ENCODE results near the gene CD59.
A peak's percentile ranks its signal among the peaks of the same experiment; 100 is the strongest.

Gene CD59, protein sequence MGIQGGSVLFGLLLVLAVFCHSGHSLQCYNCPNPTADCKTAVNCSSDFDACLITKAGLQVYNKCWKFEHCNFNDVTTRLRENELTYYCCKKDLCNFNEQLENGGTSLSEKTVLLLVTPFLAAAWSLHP

GRCh38 chr11:33736148-33736812 lies at the start of gene CD59:
Gene CD59, minus strand, starts transcription at chr11:33736423. Its CDS starts 13,978 bp downstream, at chr11:33722445.
- DNase-seq (ENCODE audit: low read depth), result peak; percentile 86

DNA sequence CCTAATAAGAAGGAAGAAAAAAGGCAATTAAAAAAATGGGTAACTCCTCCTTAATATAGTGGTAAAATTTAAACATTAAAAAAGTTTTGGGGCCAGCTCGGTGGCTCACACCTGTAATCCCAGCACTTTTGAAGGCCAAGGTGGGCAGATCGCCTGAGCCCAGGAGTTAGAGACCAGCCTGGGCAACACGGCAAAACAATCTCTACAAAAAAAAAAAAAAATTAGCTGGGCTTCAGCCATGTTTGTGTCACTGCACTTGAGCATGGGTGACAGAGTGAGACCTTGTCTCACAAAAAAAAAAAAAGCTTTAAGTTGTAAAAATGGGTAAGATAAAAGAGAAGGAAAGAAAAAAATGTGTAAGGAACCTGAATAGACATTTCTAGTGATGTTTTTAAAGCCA lies 49.4 kb upstream of the CD59 start:
- DNase-seq (ENCODE audit: low read depth), result no peak

- no peak for DNase-seq (ENCODE audit: low read depth)
These were observed 43.8 kb upstream of the CD59 start for GRCh38 chr11:33779849-33780528.

DNA sequence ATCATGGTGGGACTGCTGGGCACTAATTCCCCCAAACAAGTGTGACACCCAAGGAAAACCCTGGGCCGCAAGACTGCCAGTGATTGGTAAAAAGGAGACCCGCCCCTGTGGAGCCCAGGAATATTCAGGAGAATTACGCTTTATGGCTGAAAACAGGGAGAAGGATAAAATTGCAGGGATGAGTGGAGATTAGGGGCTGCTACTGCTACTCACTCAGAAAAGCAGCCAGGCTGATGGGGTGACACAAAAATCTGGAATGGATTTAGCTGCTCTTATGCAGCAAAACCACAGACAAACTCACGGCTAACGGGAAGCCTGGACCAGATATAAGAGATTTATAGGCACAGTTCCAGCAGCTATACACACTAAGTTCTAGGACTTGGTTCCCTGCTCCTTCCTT lies 42.5 kb upstream of the CD59 start:
- DNase-seq (ENCODE audit: low read depth), result no peak

- no peak for DNase-seq (ENCODE audit: low read depth)
These were observed 41.7 kb upstream of the CD59 start for GRCh38 chr11:33777906-33778305.

- no peak for DNase-seq (ENCODE audit: low read depth)
These were observed 39.7 kb upstream of the CD59 start for GRCh38 chr11:33775832-33776470.

- no peak for DNase-seq (ENCODE audit: low read depth)
These were observed 39.2 kb upstream of the CD59 start for GRCh38 chr11:33775467-33775807.

GRCh38 chr11:33774736-33775466 lies 38.7 kb upstream of the CD59 start:
- no peak for DNase-seq (ENCODE audit: low read depth)

GRCh38 chr11:33773987-33774735 lies 37.9 kb upstream of the CD59 start, which contains the start of gene FBXO3:
Gene FBXO3, minus strand, starts transcription at chr11:33774520. Its CDS starts 23 bp downstream, at chr11:33774497.
- DNase-seq (ENCODE audit: low read depth), result peak; percentile 74

DNA sequence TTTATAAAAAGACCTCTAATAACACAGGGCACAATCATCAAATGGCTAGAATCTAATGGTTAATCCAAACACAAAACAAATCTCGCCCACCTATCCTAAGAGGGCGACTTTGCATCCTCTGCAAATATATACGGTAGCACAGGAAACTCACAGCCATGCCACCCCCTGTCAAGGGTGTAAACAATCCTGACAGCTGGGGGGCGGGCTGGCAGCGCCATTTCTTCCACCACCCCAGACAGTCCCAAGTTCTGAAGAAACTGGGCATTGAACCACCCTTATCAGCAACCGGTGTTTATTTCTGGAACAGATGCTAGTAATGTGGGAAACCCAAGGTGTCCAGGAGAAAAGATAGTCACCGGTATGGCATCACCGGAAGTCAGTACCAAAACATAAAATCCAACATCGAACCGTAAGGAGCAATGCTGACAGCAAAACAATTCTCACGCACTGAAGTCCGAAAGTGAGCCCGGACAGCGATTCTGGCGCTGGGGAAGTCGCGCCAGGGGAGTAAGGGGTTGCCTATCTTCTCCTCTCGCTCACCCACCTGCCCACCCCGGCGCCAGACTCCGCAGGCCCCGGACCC lies 37.3 kb upstream of the CD59 start:
- DNase-seq (ENCODE audit: low read depth), result peak; percentile 15

- no peak for DNase-seq (ENCODE audit: low read depth)
These were observed 36.6 kb upstream of the CD59 start for GRCh38 chr11:33772870-33773269.

- no peak for DNase-seq (ENCODE audit: low read depth)
These were observed 36.1 kb upstream of the CD59 start for GRCh38 chr11:33772300-33772699.

DNA sequence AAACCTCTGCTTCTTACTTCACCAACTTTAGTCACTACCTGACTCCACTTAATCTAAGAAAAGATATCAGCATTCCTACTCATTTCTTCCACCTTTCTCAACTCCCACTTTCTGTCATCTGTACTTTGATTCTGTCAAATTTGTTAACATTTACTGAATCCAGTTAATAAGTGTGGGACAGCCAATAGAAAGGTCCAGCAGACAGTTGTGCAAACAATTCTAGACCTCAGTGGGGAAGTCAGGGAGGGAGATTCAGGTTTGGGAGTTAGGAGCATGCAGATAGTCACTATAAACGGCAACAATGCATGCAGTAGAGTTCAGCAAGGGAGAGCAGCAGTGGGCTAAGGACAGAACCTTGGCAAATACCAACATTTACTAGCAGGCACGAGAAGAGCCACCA lies 34.0 kb upstream of the CD59 start:
- no peak for DNase-seq (ENCODE audit: low read depth)

- no peak for DNase-seq (ENCODE audit: low read depth)
These were observed 33.3 kb upstream of the CD59 start for GRCh38 chr11:33769542-33769941.

- no peak for DNase-seq (ENCODE audit: low read depth)
These were observed 31.4 kb upstream of the CD59 start for GRCh38 chr11:33767624-33768023.

- DNase-seq (ENCODE audit: low read depth), result no peak
These were observed 29.9 kb upstream of the CD59 start for GRCh38 chr11:33766085-33766484.

DNA sequence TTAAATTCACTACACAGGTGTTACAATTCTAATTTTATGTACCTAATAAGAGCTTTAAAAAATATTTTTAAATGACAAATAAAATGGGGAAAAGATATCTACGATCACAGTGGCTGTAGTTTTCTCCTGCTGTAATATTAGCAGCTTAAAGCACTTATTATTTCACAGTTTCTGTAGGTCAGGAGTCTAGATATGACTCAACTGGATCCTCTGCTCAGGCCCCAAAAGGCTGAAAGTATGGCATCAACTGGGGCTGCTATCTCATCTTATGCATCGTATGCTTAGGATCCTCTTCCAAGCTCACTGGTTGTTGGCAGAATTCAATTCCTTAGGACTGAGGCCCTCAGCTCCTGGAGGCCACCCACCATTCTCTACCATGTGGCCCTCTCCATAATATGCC lies 25.2 kb upstream of the CD59 start:
- no peak for DNase-seq (ENCODE audit: low read depth)

GRCh38 chr11:33753304-33753967 lies 17.2 kb upstream of the CD59 start:
- DNase-seq (ENCODE audit: low read depth), result no peak

DNA sequence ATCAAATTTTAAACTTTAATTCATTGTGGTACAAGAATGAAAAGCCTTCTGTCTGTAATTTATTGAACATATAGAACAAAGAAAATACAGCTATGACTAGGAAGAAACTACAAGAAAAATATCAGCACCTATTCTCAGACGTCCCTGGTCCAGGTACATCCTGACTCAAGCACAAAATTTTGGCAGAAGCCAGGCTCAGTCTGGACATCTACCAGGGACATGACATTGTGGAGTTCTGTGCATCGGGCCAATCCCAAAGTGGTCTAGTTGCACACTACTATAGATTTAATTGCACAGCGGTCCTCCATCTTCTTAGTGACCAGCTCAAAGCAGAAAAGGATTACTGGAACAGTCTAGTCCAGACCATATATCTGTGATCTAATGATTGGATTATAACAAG lies 15.7 kb upstream of the CD59 start:
- DNase-seq (ENCODE audit: low read depth), result no peak

GRCh38 chr11:33747979-33748378 lies 11.8 kb upstream of the CD59 start:
- no peak for DNase-seq (ENCODE audit: low read depth)

DNA sequence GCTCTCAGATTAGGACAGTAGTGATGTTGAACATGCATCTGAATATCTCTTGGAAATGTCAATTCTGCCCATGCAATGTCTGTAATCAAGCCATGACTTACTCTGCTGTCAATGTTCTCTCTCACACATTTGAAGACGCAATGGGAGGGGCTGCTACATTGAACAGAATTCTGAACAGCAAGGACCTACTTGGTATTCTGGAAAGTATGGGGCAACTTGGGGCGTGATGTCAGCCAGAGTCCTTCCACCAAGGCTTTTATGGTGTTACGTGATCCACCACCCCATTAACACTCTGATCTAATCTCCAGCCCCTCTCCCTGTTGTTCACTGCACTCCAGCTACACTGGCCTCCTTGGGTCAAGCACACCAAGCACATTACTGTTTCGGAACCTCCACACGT lies 7.1 kb upstream of the CD59 start:
- DNase-seq (ENCODE audit: low read depth), result no peak
